Peyer's patch (tissue), 4 donors: ENCODE data around the gene GNPTG. TPM values are rescaled to one million over a fixed set of nuclear protein-coding genes. Genes with fewer than 3 reads are reported as not detected.
A peak's percentile ranks its signal among the peaks of the same experiment; 100 is the strongest.

Experiments used
- DNase-seq, 3 donors: peaks; one replicate each; pipeline ENCODE4 v3.0.0-alpha.2; 2017 to 2019
- H3K27ac ChIP-seq, 4 donors: fragments of 200-600 bp; sonication (generic); one replicate each; pipeline ENCODE4 v1.5.1; 2016 to 2019
- H3K27me3 ChIP-seq, 2 donors: fragments of 200-600 bp; sonication (generic); one replicate each; pipeline ENCODE4 v1.5.1; 2019
- H3K36me3 ChIP-seq, 3 donors: fragments of 200-600 bp; sonication (generic); one replicate each; pipeline ENCODE4 v1.5.1; 2016 to 2019
- H3K4me1 ChIP-seq, 4 donors: fragments of 200-600 bp; sonication (generic); one replicate each; pipeline ENCODE4 v1.5.1; 2016 to 2019
- H3K4me3 ChIP-seq, 4 donors: fragments of 200-600 bp; sonication (generic); 1 replicate in 3 of 4; 2 replicates in 1 of 4; pipeline ENCODE4 v1.5.1; 2016 to 2019; ENCODE audit warnings: mild to moderate bottlenecking in 1 of 4
- H3K9me3 ChIP-seq, 4 donors: fragments of 200-600 bp; sonication (generic); one replicate each; pipeline ENCODE4 v1.5.1; 2016 to 2019; ENCODE audit warnings: mild to moderate bottlenecking in 1 of 4
- POLR2A ChIP-seq, 2 donors: fragments of 450-650 bp; IDR thresholded peaks; one replicate each; pipeline ENCODE4 v1.5.1; 2017; ENCODE audit warnings: antibody characterized with exemption in 2 of 2, mild to moderate bottlenecking in 2 of 2, moderate library complexity in 2 of 2
- total RNA-seq, 4 donors: library from RNA; depleted of rRNA; stranded (reverse); fragments of >200 nt; gene quantifications; one replicate each; pipeline ENCODE4 v1.1.0, GENCODE V29; 2016
- TF ChIP-seq, protein P1 (sequence below), 6 experiments: fragments of 450-650 bp in 4 of 6; fragments of 200-600 bp in 2 of 6; sonication (generic) in 1 of 6; IDR thresholded peaks; one replicate each; pipeline ENCODE4 v1.5.1; 2017 to 2019; ENCODE audit warnings: antibody characterized with exemption in 6 of 6, mild to moderate bottlenecking in 3 of 6, moderate library complexity in 1 of 6

The GNPTG gene
- total RNA-seq = 10 to 100 TPM; 51.1 to 83.3 (median 65.0) TPM

DNA sequence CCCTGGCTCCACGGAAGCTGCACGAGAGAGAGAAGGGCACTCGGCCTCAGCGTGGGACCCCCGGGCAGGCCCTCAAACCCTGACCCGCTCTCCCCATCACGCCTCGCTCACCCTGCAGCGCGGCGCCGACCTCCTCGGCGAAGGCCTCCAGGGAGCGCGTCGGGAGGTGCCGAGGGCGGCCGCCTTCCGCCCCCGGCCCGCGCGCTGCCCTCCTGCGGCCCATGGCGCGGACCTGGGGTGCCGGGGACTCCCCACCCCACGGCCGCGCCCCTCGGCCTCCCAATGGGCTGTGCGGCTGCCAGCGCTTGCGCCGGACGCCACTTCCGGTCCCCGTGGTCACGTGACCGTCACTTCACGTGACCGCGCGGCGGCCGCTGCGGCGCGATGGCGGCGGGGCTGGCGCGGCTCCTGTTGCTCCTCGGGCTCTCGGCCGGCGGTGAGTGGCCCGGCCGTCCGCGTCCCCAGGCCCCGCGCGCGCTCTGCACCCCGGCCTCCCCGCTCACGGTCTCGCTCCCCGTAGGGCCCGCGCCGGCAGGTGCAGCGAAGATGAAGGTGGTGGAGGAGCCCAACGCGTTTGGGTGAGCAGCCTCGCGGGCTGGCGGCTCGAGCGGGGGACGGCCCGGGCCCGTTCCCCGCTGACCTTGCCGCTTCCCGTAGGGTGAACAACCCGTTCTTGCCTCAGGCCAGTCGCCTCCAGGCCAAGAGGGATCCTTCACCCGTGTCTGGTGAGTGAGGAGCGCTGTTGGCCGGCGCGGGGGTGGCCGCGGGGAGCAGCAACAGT lies at the start of gene GNPTG, which contains the start of gene TSR3:
Gene GNPTG (plus strand): TSS at position 350 of the 781 bp plus-strand sequence. CDS start 35 bp downstream, at position 385.
Gene TSR3 (minus strand): TSS at position 297 of the 781 bp plus-strand sequence. CDS start 74 bp downstream, at position 223.
- peaks cover 0 to 34% (median 0%) of the 10 kb centered on the region in 3 donors for H3K36me3 ChIP-seq
- peak within 1 kb of the TSS; percentile 94 to 98 (median 94) for H3K4me3 ChIP-seq
- peak; percentile 42 to 77 for TF ChIP-seq POLR2A (IDR thresholded peaks at IDR 0.05)
- TF ChIP-seq, protein P1, sequence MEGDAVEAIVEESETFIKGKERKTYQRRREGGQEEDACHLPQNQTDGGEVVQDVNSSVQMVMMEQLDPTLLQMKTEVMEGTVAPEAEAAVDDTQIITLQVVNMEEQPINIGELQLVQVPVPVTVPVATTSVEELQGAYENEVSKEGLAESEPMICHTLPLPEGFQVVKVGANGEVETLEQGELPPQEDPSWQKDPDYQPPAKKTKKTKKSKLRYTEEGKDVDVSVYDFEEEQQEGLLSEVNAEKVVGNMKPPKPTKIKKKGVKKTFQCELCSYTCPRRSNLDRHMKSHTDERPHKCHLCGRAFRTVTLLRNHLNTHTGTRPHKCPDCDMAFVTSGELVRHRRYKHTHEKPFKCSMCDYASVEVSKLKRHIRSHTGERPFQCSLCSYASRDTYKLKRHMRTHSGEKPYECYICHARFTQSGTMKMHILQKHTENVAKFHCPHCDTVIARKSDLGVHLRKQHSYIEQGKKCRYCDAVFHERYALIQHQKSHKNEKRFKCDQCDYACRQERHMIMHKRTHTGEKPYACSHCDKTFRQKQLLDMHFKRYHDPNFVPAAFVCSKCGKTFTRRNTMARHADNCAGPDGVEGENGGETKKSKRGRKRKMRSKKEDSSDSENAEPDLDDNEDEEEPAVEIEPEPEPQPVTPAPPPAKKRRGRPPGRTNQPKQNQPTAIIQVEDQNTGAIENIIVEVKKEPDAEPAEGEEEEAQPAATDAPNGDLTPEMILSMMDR (IDR thresholded peaks at IDR 0.05) = peak in 1 of 6 experiments; percentile 2
- no peaks in the 10 kb centered on the region for H3K27me3 ChIP-seq
- no peaks in the 10 kb centered on the region for H3K9me3 ChIP-seq
- peaks cover 0 to 27% (median 15%) of the 10 kb centered on the region in 4 donors for H3K4me1 ChIP-seq
- DNase-seq = peak; percentile 81 to 92 (median 92)
- peak within 1 kb of the TSS; percentile 63 to 80 (median 78) for H3K27ac ChIP-seq

DNA sequence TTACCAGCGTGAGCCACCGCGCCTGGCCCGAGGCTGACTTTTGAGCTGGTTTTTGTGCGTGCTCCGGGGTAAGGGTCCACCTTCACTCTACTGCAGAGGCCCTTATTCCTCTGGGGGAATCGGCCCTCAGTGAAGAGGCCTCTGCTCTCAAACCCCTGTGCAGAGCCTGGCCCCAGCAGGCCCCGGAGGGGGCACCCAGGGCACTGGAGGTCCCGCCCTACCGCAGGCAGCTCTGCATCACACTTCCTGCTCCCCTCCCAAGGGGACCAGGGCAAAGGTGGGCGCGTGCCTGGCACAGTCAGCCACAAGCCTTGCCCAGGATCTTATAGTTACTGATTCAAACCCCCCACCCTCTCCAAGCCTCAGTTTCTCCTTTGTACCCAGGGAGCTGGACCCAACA lies 45.9 kb upstream of the GNPTG start:
- H3K4me3 ChIP-seq = no peak overlapping the region
- peaks cover 0 to 24% (median 20%) of the 10 kb centered on the region in 4 donors for H3K4me1 ChIP-seq
- no peak for TF ChIP-seq POLR2A (IDR thresholded peaks at IDR 0.05)
- TF ChIP-seq, protein P1 (IDR thresholded peaks at IDR 0.05) = no peak
- H3K36me3 ChIP-seq = no peaks in the 10 kb centered on the region
- no peaks in the 10 kb centered on the region for H3K9me3 ChIP-seq
- peak overlapping the region in 1 of 4 donors; percentile 7 for H3K27ac ChIP-seq
- H3K27me3 ChIP-seq = no peaks in the 10 kb centered on the region
- DNase-seq = no peak

DNA sequence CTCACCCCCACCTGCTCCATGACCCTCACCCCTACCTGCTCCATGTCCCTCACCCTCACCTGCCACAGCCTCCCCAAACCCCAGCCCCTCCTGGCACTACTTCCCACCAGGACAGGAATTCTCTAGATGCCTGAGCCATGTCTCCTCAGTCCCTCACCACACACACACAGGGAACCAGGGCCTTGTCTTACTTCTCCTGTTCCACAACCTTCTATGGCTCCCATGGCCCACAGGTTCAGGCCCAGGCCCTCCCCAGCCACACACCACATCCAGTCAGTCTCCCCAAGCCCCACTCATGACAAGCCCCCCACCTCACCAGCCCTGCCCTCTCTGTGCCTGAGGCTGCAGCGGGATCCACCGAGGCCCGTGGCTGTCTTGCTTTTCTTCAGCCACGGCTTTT lies 45.4 kb upstream of the GNPTG start:
- no peak for TF ChIP-seq POLR2A (IDR thresholded peaks at IDR 0.05)
- TF ChIP-seq, protein P1 (IDR thresholded peaks at IDR 0.05) = no peak
- Histone ChIP-seq H3K4me1 (peaks cover 0 to 24% (median 19%) of the 10 kb centered on the region in 4 donors), H3K27me3 (no peaks in the 10 kb centered on the region), H3K27ac (no peak overlapping the region), H3K4me3 (no peak overlapping the region), H3K9me3 (no peaks in the 10 kb centered on the region), H3K36me3 (no peaks in the 10 kb centered on the region)
- no peak for DNase-seq

DNA sequence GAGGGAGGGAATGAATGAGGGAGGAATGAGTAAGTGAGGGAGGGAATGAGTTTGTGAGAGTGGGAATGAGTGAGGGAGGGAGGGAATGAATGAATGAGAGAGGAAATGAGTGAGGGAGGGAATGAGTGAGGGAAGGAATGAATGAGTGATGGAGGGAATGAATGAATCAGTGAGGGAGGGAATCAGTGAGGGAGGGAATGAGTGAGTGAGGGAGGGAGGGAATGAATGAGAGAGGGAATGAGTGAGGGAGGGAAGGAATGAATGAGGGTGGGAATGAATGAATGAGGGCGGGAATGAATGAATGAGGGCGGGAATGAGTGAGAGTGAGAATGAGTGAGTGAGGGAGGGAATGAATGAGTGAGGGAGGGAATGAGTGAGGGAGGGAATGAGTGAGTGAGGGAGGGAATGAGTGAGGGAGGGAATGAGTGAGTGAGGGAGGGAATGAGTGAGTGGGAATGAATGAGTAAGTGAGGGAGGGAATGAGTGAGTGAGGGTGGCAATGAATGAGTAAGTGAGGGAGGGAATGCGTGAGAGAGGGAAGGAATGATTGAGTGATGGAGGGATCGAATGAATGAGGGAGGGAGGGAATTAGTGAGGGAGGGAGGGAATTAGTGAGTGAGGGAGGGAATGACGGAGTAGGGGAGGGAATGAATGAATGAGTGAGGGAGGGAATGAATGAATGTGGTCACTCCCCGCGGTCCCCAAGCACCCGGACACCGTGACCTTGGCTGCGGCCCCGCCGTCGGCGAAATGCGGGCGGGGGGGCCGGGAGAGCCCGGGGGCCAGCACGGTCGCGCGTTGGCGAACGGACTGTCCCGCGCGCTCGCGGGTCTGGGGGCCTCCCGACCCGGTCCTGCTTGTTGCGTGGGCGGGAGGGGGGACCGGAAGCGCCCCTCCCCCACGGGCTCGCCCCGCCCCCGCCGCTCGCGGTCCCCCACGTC lies 43.4 kb upstream of the GNPTG start:
- TF ChIP-seq, protein P1 (IDR thresholded peaks at IDR 0.05) = no peak
- TF ChIP-seq POLR2A (IDR thresholded peaks at IDR 0.05) = no peak
- H3K4me3 ChIP-seq = peak overlapping the region; percentile 63 to 92 (median 82)
- no peak for DNase-seq

More for the DNA sequence above, 43.4 kb upstream of the GNPTG start:
- Histone ChIP-seq H3K4me1 (peaks cover 8 to 36% (median 29%) of the 10 kb centered on the region in 4 donors), H3K27me3 (no peaks in the 10 kb centered on the region), H3K9me3 (no peaks in the 10 kb centered on the region), H3K36me3 (no peaks in the 10 kb centered on the region), H3K27ac (peak overlapping the region; percentile 85 to 100 (median 94))
